ENCODE data around the gene GNPTG.

Gene GNPTG

DNA sequence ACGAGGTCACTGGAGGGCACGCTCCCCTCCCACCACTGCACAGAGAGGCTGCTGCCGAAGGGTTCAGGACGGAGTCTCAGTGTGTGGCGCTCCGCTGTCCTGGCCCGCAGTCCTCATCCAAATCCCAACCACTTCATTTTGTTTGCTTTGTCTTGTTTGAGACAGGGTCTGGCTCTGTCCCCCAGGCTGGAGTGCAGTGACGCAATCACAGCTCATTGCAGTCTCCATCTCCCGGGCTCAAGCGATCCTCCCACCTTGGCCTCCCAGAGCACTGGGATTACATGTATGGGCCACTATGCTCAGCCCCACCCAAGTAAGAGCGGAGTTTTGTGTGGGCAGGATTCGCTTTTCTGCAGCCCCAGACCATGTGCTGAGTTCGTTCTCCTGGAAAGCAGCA lies 50.0 kb downstream of the GNPTG start:
- no peak for DNase-seq

DNA sequence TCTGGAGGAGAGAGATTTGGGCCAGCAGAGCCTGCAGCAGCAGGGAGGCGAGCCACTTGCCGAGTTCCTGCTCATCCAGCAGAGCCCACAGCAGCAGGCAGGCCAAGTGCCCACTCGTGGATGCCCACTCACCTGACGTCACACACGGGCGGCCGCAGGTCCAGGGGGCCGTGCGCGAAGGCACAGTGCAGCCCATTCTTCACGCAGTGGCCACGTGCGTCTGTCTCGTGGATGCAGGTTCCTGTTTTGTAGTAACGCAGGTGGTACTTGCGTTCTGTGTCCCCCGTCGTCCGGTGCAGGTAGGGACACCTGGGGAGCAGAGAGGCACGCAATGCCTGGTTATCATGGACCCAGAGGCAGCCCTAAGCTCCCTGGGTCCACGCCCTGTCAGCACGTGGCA lies 51.3 kb downstream of the GNPTG start:
- no peak for DNase-seq

DNA sequence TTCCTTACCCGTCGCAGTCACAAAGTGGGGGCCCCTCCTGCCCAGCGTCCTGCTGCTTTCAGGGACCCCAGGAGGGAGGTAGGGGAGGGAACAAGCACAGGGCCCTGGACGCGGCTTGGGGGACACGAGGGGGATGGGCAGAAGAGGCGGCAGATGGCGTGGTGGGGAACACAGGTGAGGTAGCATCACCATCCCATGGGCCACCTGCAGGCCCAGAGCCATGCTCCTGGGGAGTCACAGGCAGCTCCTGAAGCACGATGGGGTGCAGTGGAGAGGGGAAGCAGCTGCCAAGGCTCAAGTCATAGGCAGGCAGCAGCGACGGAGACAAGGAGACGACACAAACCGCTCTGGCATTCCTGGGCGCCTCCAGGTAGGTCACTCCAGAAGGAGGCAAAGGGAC lies 52.0 kb downstream of the GNPTG start:
- DNase-seq = no peak

- DNase-seq = no peak
These were observed 56.0 kb downstream of the GNPTG start for GRCh38 chr16:1407753-1408152.

DNA sequence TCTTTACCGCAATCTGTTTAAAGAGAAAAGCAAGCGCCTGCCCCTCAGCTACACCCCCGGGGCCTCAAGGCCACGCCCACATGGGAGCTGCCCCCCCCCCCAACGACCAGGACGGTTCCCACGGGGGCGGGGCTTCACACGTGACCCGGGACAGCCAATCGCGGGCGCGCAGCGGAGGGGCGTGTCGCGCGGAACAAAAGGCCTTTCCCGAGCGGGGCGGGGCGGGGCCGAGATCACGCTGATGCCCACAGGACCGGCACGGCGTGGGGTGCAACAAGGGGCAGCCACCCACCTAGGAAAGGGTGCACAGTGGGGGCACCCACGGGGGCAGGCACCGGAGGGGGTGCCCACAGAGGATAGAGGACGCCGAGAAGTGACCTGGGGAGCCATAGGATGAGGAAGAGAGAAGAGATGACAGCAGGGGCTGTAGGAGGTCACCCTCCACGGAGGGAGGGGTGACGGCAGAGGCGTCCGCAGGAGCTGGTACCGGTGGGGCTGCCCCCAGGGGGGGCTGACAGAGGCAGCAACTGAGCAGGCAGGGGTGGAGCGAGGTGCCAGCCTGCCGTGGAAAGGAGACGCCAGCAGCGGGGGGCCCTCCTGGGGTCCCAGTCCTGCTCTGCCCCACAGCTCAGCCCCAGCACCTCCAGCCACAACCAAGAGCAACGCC lies 56.6 kb downstream of the GNPTG start:
- DNase-seq = peak; percentile 96

- DNase-seq = no peak
These were observed 61.1 kb downstream of the GNPTG start for GRCh38 chr16:1412847-1413246.
